ENCODE results near the gene LILRB1.

The LILRB1 gene

GRCh38 chr19:54606230-54606629 is 24.1 kb upstream of the LILRB1 start:
- POLR2A ChIA-PET (ENCODE audit: low non-redundant PET): interaction anchor here (0.7 kb wide), 1 partner anchor 359 kb away, joined by 6 read pairs; no protein-coding TSS in a partner anchor
- TF ChIP-seq, protein P1, sequence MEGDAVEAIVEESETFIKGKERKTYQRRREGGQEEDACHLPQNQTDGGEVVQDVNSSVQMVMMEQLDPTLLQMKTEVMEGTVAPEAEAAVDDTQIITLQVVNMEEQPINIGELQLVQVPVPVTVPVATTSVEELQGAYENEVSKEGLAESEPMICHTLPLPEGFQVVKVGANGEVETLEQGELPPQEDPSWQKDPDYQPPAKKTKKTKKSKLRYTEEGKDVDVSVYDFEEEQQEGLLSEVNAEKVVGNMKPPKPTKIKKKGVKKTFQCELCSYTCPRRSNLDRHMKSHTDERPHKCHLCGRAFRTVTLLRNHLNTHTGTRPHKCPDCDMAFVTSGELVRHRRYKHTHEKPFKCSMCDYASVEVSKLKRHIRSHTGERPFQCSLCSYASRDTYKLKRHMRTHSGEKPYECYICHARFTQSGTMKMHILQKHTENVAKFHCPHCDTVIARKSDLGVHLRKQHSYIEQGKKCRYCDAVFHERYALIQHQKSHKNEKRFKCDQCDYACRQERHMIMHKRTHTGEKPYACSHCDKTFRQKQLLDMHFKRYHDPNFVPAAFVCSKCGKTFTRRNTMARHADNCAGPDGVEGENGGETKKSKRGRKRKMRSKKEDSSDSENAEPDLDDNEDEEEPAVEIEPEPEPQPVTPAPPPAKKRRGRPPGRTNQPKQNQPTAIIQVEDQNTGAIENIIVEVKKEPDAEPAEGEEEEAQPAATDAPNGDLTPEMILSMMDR (conservative IDR thresholded peaks at IDR 0.05; ENCODE audit: low read depth): no peak
- CTCF ChIA-PET: no interaction called here
- no peak overlapping the region for H3K27ac ChIP-seq
- no peak for DNase-seq (ENCODE audit: low spot score)

GRCh38 chr19:54606891-54607784 is 23.1 kb upstream of the LILRB1 start:
- H3K27ac ChIP-seq: no peak overlapping the region
- ChIA-PET POLR2A (ENCODE audit: low non-redundant PET) (no interaction called here), CTCF (no interaction called here)
- no peak for DNase-seq (ENCODE audit: low spot score)
- TF ChIP-seq, protein P1 (conservative IDR thresholded peaks at IDR 0.05; ENCODE audit: low read depth): no peak

DNA sequence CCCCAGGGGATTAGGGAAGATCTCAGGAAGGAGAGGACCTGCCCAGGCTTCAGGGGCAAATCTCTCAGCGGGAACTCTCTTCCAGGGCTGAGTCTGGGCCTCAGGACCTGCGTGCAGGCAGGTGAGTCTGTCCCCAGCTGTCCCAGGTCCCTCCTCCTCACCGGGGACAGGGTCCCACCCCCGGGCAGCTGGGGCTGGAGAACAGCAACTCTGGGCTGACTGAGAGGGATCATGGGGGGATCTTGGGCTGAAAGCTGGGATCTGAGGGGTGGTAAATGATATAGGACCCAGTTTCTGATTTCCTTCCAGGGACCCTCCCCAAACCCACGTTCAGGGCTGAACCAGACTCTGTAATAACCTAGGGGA is 22.5 kb upstream of the LILRB1 start:
- POLR2A ChIA-PET (ENCODE audit: low non-redundant PET): no interaction called here
- H3K27ac ChIP-seq: no peak overlapping the region
- TF ChIP-seq, protein P1 (conservative IDR thresholded peaks at IDR 0.05; ENCODE audit: low read depth): no peak
- no peak for DNase-seq (ENCODE audit: low spot score)
- CTCF ChIA-PET: no interaction called here

- POLR2A ChIA-PET (ENCODE audit: low non-redundant PET): no interaction called here
- TF ChIP-seq, protein P1 (conservative IDR thresholded peaks at IDR 0.05; ENCODE audit: low read depth): no peak
- CTCF ChIA-PET: no interaction called here
- H3K27ac ChIP-seq: no peak overlapping the region
- DNase-seq (ENCODE audit: low spot score): no peak
Measured at GRCh38 chr19:54608205-54608604, 22.1 kb upstream of the LILRB1 start.

GRCh38 chr19:54608792-54609191 is 21.5 kb upstream of the LILRB1 start:
- POLR2A ChIA-PET (ENCODE audit: low non-redundant PET): no interaction called here
- DNase-seq (ENCODE audit: low spot score): no peak
- CTCF ChIA-PET: no interaction called here
- H3K27ac ChIP-seq: no peak overlapping the region
- TF ChIP-seq, protein P1 (conservative IDR thresholded peaks at IDR 0.05; ENCODE audit: low read depth): no peak

GRCh38 chr19:54609356-54609791 is 20.9 kb upstream of the LILRB1 start:
- no peak overlapping the region for H3K27ac ChIP-seq
- POLR2A ChIA-PET (ENCODE audit: low non-redundant PET): no interaction called here
- DNase-seq (ENCODE audit: low spot score): no peak
- CTCF ChIA-PET: no interaction called here
- TF ChIP-seq, protein P1 (conservative IDR thresholded peaks at IDR 0.05; ENCODE audit: low read depth): no peak

Data from RWPE1 (cell line).